Spleen (tissue), 11 donors: ENCODE results near the gene TMCC3. TPM values are rescaled to one million over a fixed set of nuclear protein-coding genes. Genes with fewer than 3 reads are reported as not detected.
A peak's percentile ranks its signal among the peaks of the same experiment; 100 is the strongest.
"Not testable (repeated sequence)": the region's sequence is repeated elsewhere in the genome, so short reads cannot be mapped to it uniquely, and the experiment has no call there.

ENCODE experiments used
- DNase-seq: peaks from one replicate; pipeline ENCODE4 v3.0.0-alpha.2; 2020
- H3K27ac ChIP-seq, 8 donors: fragments of 200-600 bp; sonication (generic) in 7 of 8; 1 replicate in 4 of 8; 2 replicates in 4 of 8; pipeline versions ENCODE4 v1.5.0 to v1.8.0; 2016 to 2021; ENCODE audit warnings: inconsistent platforms in 4 of 8, mild to moderate bottlenecking in 4 of 8, moderate library complexity in 1 of 8
- H3K27me3 ChIP-seq, 7 donors: fragments of 200-600 bp; sonication (generic) in 6 of 7; replicated peaks in 1 of 7; 1 replicate in 4 of 7; 2 replicates in 3 of 7; pipeline versions ENCODE4 v1.5.0 to v1.8.0; 2016 to 2021; ENCODE audit warnings: inconsistent platforms in 3 of 7, mild to moderate bottlenecking in 1 of 7
- H3K36me3 ChIP-seq, 6 donors: fragments of 200-600 bp; sonication (generic) in 5 of 6; 1 replicate in 4 of 6; 2 replicates in 2 of 6; pipeline versions ENCODE4 v1.5.0 to v1.8.0; 2016 to 2021; ENCODE audit warnings: inconsistent platforms in 2 of 6
- H3K4me1 ChIP-seq, 6 donors: fragments of 200-600 bp; sonication (generic) in 5 of 6; 1 replicate in 3 of 6; 2 replicates in 3 of 6; pipeline versions ENCODE4 v1.5.0 to v1.8.0; 2016 to 2021; ENCODE audit warnings: inconsistent platforms in 3 of 6
- H3K4me3 ChIP-seq, 8 donors: fragments of 200-600 bp; sonication (generic) in 7 of 8; 1 replicate in 4 of 8; 2 replicates in 4 of 8; pipeline versions ENCODE4 v1.5.0 to v1.8.0; 2016 to 2021; ENCODE audit warnings: inconsistent platforms in 4 of 8, mild to moderate bottlenecking in 4 of 8, moderate library complexity in 2 of 8
- H3K9me3 ChIP-seq, 8 donors: fragments of 200-600 bp; sonication (generic) in 7 of 8; 1 replicate in 4 of 8; 2 replicates in 4 of 8; pipeline versions ENCODE4 v1.5.0 to v1.8.0; 2016 to 2021; ENCODE audit warnings: inconsistent platforms in 4 of 8
- POLR2A ChIP-seq, 3 donors: fragments of 450-650 bp; IDR thresholded peaks; one replicate each; pipeline ENCODE4 v1.5.1; 2017; ENCODE audit warnings: antibody characterized with exemption in 3 of 3, mild to moderate bottlenecking in 1 of 3
- POLR2AphosphoS5 ChIP-seq, 3 donors: sonication (generic); formaldehyde crosslinking; IDR thresholded peaks; one replicate each; pipeline ENCODE4 v1.5.1; 2017; ENCODE audit warnings: antibody characterized with exemption in 3 of 3
- WGBS, 5 donors: extraction: QIAGEN DNeasy Blood & Tissue Kit in 3 of 5; methylation state at CpG; one replicate each; pipeline versions ENCODE4 v1.1.5 to v1.1.7; 2013 to 2018; 5-methylcytosine and 5-hydroxymethylcytosine counted together
- intact Hi-C: fragments of 100-400 bp; cut with DNase I; formaldehyde crosslinking; loops from one replicate; pipeline ENCODE4 v1.15.0; 2023; ENCODE audit warnings: low total_unique reads
- polyA plus RNA-seq, 3 donors: library from polyadenylated mRNA; stranded (reverse); fragments of 200-250 nt; gene quantifications; one replicate each; pipeline ENCODE4 v1.2.1, GENCODE V29; 2013
- total RNA-seq, 7 donors: library from RNA; depleted of rRNA in 3 of 7; stranded (reverse); fragments of >200 nt in 3 of 7; fragmentation: NEBNext Ultra II Directional in 4 of 7; extraction: Animal tissue kit (Norgen Biotek cat#: 25700) in 4 of 7; gene quantifications; one replicate each; pipeline versions ENCODE4 v1.1.0 to v1.2.1, GENCODE V29; 2016 to 2021
- TF ChIP-seq, protein P1 (sequence below), 11 experiments: fragments of 200-600 bp in 7 of 11; fragments of 450-650 bp in 4 of 11; sonication (generic) in 4 of 11; IDR thresholded peaks in 8 of 11; conservative IDR thresholded peaks in 3 of 11; 1 replicate in 7 of 11; 2 replicates in 4 of 11; pipeline versions ENCODE4 v1.4.0 to v1.8.0; 2016 to 2021; ENCODE audit warnings: antibody characterized with exemption in 11 of 11, inconsistent platforms in 4 of 11, mild to moderate bottlenecking in 1 of 11
- donor health status: healthy with polysubstance abuse.
- donor health status: DM: no; HTN: no; CAD: no; lungs with moderate emphysema.
- donor health status: DM: no; HTN: no; CAD: no.
- donor health status: Bipolar disorder and iron deficiency.
- donor health status: healthy.
- donor health status: DM: no; HTN: no; CAD: no.
- donor health status: DM: yes; HTN: yes; CAD: no.

TMCC3 gene
- total and polyA plus RNA-seq, 10 donors, result 2.9 to 41.3 (median 27.7) TPM

GRCh38 chr12:94551810-94552209 lies 98.5 kb downstream of the TMCC3 start:
- H3K4me3 ChIP-seq, result no peak overlapping the region
- H3K9me3 ChIP-seq, result peaks cover 0 to 21% (median 15%) of the 10 kb centered on the region in 8 donors
- no peaks in the 10 kb centered on the region for H3K4me1 ChIP-seq
- intact Hi-C loops, result no loop called here
- DNase-seq, result no peak
- H3K27me3 ChIP-seq, result no peaks in the 10 kb centered on the region
- no peaks in the 10 kb centered on the region for H3K36me3 ChIP-seq
- H3K27ac ChIP-seq, result no peak overlapping the region
- WGBS, 5 donors, result 40 to 97% (median 91%) methylated on average over 3 to 4 of the region's 4 CpGs
- no peak for TF ChIP-seq POLR2A (IDR thresholded peaks at IDR 0.05)
- no peak for TF ChIP-seq POLR2AphosphoS5 (IDR thresholded peaks at IDR 0.05)
- TF ChIP-seq, protein P1, sequence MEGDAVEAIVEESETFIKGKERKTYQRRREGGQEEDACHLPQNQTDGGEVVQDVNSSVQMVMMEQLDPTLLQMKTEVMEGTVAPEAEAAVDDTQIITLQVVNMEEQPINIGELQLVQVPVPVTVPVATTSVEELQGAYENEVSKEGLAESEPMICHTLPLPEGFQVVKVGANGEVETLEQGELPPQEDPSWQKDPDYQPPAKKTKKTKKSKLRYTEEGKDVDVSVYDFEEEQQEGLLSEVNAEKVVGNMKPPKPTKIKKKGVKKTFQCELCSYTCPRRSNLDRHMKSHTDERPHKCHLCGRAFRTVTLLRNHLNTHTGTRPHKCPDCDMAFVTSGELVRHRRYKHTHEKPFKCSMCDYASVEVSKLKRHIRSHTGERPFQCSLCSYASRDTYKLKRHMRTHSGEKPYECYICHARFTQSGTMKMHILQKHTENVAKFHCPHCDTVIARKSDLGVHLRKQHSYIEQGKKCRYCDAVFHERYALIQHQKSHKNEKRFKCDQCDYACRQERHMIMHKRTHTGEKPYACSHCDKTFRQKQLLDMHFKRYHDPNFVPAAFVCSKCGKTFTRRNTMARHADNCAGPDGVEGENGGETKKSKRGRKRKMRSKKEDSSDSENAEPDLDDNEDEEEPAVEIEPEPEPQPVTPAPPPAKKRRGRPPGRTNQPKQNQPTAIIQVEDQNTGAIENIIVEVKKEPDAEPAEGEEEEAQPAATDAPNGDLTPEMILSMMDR (IDR thresholded peaks at IDR 0.05 in 8 of 11, conservative IDR thresholded peaks at IDR 0.05 in 3 of 11), result no peak

DNA sequence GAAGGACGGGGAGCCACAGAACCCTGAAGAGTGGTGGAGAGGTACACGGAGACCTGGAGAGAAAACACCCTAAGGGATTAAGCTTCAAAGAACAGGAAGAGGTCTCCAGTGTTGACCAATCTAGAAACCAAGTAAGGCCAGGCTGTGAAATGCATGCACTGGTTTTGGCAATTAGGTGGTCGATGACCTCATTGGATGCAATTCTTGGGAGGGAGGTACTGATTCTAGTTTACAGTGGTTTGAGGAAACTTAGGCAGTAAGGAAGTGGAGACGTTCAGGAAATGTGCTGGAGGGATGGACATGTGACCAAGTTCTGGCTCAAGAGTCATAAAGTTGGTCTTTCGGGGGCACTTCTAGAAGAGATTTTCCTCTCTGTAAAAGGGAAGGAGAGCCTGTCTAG lies 99.4 kb downstream of the TMCC3 start:
- Histone ChIP-seq H3K9me3 (peaks cover 0 to 29% (median 23%) of the 10 kb centered on the region in 8 donors), H3K4me1 (no peaks in the 10 kb centered on the region), H3K4me3 (no peak overlapping the region), H3K36me3 (no peaks in the 10 kb centered on the region), H3K27ac (no peak overlapping the region), H3K27me3 (no peaks in the 10 kb centered on the region)
- DNase-seq, result no peak
- intact Hi-C loops, result no loop called here
- WGBS, 5 donors, result 59 to 78% (median 72%) methylated on average over 5 of the region's 5 CpGs
- TF ChIP-seq POLR2A (IDR thresholded peaks at IDR 0.05), result no peak
- no peak for TF ChIP-seq POLR2AphosphoS5 (IDR thresholded peaks at IDR 0.05)
- TF ChIP-seq, protein P1 (IDR thresholded peaks at IDR 0.05 in 8 of 11, conservative IDR thresholded peaks at IDR 0.05 in 3 of 11), result no peak

DNA sequence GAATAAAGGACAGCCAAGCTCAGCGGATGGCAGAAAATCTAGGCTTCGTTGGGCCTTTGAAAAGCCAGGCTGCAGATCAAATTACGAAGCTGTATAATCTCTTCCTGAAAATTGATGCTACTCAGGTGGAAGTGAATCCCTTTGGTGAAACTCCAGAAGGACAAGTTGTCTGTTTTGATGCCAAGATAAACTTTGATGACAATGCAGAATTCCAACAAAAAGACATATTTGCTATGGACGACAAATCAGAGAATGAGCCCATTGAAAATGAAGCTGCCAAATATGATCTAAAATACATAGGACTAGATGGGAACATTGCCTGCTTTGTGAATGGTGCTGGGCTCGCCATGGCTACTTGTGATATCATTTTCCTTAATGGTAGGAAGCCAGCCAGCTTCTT lies 101.5 kb downstream of the TMCC3 start:
- H3K27me3 ChIP-seq, H3K4me3 ChIP-seq, H3K36me3 ChIP-seq, DNase-seq, H3K4me1 ChIP-seq, H3K27ac ChIP-seq: not testable (repeated sequence)
- WGBS, 5 donors, result 88 to 95% (median 94%) methylated on average over 5 of the region's 5 CpGs
- peaks cover 0 to 35% (median 27%) of the 10 kb centered on the region in 8 donors for H3K9me3 ChIP-seq
- intact Hi-C loops, result loop anchor here (10.0 kb wide), 1 partner anchor 216 kb away; no protein-coding TSS in a partner anchor

DNA sequence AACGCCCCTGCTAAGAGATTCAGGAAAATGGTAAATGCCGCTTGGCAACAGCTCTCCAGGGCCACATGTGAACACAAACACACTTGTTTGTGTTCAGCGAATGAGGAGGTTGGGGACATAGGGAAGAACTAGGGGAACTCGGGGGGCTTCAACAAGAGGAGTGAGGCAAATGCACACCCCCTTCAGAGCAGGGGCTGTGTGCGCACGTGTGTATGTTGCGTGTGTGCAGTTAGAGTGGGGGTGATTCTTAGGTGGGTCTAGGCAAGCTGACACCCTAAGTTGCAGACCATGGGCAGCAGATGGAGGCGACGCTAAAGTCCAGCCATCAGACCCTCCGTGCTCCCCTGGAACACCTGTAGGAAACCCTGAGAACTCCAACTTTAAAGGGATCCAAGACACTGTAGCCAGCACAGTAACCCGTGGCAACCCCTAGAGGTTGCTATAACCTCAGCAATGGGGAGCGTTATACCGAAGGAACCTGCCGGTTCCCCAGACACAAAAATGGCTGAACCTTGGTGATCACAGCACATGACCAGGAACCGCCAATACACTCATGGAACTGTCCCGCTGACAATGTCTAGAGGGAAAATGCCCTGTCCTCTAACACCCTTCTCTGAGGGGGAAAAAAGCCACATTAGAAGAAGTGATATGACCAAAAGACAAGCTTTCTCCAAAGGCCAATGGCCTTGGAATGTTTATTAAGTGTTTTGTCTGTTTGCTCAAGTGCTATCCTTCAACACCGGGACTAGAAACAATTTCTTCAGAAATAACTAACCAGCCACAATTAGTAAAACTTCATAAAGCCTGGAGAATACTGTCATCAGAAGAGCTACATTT lies 104.2 kb downstream of the TMCC3 start:
- H3K27me3 ChIP-seq, result no peaks in the 10 kb centered on the region
- H3K27ac ChIP-seq, result no peak overlapping the region
- no peaks in the 10 kb centered on the region for H3K4me1 ChIP-seq
- WGBS, 5 donors, result 58 to 73% (median 64%) methylated on average over 16 to 17 of the region's 17 CpGs
- intact Hi-C loops, result loop anchor here (10.0 kb wide), 1 partner anchor 219 kb away; no protein-coding TSS in a partner anchor
- DNase-seq, result no peak
- H3K9me3 ChIP-seq, result peaks cover 0 to 35% (median 27%) of the 10 kb centered on the region in 8 donors
- H3K36me3 ChIP-seq, result no peaks in the 10 kb centered on the region
- TF ChIP-seq POLR2A (IDR thresholded peaks at IDR 0.05), result no peak
- TF ChIP-seq POLR2AphosphoS5 (IDR thresholded peaks at IDR 0.05), result no peak
- TF ChIP-seq, protein P1 (IDR thresholded peaks at IDR 0.05 in 8 of 11, conservative IDR thresholded peaks at IDR 0.05 in 3 of 11), result peak; percentile 16 to 76 (median 57)
- no peak overlapping the region for H3K4me3 ChIP-seq
